GM12874 (cell line): ENCODE results near the gene FGD5.

Experiments
- TF ChIP-seq, protein P1 (sequence below): IDR thresholded peaks from 2 replicates; pipeline ENCODE4 v1.5.1; 2011; ENCODE audit warnings: low read depth, mild to moderate bottlenecking, control low read depth, low read length, moderate library complexity; ENCODE audit not compliant: insufficient read depth

FGD5 gene

DNA sequence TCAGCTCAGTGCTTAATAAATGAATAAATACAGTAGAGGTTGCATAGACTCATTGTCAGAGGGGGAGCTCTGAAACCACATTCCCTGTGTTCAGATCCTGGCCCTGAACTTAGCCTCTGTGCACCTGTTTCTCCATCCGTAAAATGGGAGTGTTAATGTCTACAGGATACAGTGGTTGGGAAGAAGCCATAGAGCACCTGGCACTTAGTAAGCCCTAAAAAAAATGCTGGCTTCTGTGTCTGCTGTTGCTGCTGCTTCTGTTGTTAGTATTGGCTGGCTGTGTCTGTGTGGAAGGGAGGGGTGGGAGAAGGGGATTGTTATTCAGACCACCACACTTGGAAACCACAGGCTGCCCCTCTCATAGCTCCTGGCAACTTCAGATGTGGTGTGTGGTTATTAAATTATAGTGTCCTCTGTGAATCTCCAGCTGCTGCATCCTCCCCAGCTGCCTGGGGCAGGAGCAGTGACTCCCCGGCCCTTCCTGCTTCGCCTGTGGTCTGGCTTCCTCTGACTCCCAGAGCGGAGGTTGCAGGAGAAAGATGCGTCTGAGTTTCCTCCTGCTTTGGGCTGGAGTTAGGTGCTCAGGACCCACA is 31.0 kb downstream of the FGD5 start:
- TF ChIP-seq, protein P1, sequence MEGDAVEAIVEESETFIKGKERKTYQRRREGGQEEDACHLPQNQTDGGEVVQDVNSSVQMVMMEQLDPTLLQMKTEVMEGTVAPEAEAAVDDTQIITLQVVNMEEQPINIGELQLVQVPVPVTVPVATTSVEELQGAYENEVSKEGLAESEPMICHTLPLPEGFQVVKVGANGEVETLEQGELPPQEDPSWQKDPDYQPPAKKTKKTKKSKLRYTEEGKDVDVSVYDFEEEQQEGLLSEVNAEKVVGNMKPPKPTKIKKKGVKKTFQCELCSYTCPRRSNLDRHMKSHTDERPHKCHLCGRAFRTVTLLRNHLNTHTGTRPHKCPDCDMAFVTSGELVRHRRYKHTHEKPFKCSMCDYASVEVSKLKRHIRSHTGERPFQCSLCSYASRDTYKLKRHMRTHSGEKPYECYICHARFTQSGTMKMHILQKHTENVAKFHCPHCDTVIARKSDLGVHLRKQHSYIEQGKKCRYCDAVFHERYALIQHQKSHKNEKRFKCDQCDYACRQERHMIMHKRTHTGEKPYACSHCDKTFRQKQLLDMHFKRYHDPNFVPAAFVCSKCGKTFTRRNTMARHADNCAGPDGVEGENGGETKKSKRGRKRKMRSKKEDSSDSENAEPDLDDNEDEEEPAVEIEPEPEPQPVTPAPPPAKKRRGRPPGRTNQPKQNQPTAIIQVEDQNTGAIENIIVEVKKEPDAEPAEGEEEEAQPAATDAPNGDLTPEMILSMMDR: no peak

DNA sequence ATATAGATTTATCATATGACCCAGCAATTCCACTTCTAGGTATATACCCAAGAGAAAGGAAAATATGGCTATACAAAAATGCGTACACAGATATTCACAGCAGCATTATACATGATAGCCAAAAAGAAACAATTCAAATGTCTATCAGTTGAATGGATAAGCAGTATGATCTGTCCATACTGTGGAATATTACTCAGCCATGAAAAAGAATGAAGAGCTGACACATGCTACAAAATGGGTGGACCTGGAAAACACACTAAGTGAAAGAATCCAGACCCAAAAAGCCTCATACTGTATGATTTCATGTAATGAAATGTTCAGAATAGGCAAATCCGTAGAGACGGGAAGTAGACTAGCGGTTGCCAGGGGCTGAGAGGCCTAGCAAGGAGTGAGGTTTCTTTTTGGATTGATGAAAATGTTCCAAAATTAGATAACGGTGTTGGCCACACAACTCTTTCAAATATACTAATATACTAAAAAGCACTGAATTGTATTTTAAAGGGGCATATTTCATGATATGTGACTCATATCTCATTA is 33.4 kb downstream of the FGD5 start:
- TF ChIP-seq, protein P1: no peak

DNA sequence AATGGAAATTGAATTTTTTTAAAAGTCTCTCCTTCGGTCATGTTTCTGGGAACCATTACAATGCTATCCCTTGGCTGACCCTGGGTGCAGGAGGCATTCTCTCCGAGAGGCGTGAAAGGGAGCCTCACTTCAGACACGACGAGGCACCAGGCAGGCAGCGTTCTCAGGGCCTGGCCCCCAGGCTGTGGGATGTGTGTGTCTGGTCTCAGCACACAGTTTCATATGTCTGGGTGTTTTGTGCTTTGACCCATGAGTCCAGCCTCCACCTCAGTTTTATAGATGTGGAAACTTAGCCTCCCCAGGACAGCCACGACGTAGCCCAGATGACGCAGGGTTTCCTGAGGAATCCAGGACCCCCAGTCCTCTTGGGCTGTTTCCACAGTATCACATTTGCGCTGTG is 34.0 kb downstream of the FGD5 start:
- TF ChIP-seq, protein P1: no peak

DNA sequence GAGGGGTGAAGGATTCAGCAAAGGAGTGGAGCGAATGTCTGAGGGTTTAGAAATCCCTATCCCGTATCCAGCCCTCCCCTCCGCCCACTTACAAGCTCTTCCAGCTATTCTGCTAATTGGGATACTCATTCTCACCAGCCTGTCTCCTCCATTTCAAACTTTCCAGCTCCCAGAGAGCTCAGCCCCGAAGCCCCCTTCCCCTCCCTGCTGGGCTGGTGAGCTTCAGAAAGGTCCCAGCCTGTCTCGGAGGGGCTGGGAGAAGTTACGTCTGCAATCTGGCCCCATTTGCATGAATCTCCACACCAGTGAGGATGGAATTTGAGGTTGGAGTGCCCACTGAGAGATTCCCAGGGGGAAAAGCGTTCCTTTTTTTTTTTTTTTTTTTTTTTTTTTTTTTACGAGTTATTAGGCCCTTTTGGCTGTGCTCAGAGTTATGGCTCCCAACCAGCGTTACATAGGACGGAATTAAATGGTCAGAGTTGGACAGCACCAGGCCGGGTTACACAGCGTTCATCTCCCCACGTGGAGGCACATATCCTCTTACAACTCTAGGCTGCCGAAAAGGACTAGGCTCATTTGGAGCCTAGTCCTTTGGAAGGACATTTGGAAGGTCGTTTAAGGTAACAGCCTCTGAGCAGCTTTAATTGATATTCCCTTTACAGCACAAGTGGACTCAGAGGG is 34.6 kb downstream of the FGD5 start:
- TF ChIP-seq, protein P1: no peak

DNA sequence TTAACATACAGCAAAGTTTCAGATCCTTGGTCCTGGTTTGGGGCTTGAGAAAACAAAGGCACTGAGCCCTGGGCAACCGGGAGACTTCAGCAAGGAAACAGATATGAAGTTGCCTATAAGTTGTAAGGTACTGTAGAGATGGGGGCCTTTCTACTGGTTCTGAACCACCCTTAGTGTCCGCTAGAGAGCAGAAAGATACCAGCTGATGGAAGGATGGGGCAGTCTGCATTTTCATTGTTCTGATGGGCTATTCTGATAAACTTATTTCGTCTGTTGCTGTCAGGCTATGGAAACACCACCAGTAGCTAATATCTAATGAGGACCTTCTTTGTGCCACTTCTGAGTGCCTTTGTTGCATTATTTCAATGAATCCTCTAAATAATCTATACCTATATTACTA is 38.7 kb downstream of the FGD5 start:
- TF ChIP-seq, protein P1: no peak

DNA sequence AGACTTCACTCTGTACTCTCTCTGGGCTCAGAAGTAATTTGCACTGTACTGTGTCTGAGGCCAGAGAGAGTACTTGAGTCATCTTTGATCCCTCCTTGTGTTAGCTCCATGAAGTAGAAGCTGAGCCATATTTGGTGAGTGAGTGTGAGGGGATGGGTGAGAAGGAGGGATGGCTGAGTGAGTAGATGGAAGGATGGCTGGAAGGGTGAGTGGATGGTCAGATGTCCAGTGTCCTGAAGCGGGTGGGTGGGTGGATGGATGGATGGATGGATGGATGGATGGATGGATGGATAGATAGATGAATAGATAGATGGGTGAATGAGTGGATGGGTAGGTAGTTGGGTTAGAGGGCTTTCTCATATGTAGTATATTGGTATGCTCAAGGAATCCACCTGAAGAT is 39.3 kb downstream of the FGD5 start:
- TF ChIP-seq, protein P1: no peak

DNA sequence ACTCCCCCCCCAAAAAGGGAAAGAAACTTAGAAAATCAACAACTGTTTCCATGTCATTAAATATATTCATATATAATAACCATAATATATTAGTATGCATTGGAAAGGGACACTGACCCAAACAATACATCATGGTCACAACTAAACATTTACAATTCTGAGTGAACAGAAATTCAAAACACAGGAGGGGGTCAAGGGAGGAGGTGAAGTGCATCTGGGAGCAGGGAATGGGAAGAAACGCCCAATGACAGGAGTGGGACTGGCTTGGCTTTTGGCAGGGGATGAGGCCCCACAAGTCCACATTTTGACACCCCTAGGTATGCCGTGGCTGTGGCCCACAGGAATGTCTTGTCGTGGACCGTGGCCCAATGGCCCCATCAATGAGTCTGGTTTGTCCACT is 41.1 kb downstream of the FGD5 start:
- TF ChIP-seq, protein P1: no peak
